Upper lobe of left lung (tissue), 6 donors: ENCODE results near the gene TBCA. TPM values are rescaled to one million over a fixed set of nuclear protein-coding genes. Genes with fewer than 3 reads are reported as not detected.
"Not testable (repeated sequence)": the region's sequence is repeated elsewhere in the genome, so short reads cannot be mapped to it uniquely, and the experiment has no call there.

Experiments
- ATAC-seq, 2 donors: fragments of 200-7000 bp; cut with Tn5 transposase; one replicate each; pipeline ENCODE4 v1.9.1; 2022; ENCODE audit warnings: mild to moderate bottlenecking in 2 of 2, moderate library complexity in 2 of 2; ENCODE audit not compliant: low FRiP score in 2 of 2
- DNase-seq, 2 donors: peaks; one replicate each; pipeline ENCODE4 v3.0.0-alpha.2; 2019 to 2020
- H3K27ac ChIP-seq, 4 donors: fragments of 200-600 bp; sonication (generic); one replicate each; pipeline ENCODE4 v1.5.1; 2016 to 2019
- H3K27me3 ChIP-seq, 4 donors: fragments of 200-600 bp; sonication (generic); one replicate each; pipeline ENCODE4 v1.5.1; 2017 to 2019
- H3K36me3 ChIP-seq, 4 donors: fragments of 200-600 bp; sonication (generic); one replicate each; pipeline ENCODE4 v1.5.1; 2016 to 2019
- H3K4me1 ChIP-seq, 4 donors: fragments of 200-600 bp; sonication (generic); one replicate each; pipeline ENCODE4 v1.5.1; 2018 to 2019
- H3K4me3 ChIP-seq, 4 donors: fragments of 200-600 bp; sonication (generic); one replicate each; pipeline ENCODE4 v1.5.1; 2017 to 2019; ENCODE audit warnings: mild to moderate bottlenecking in 2 of 4, moderate library complexity in 1 of 4
- H3K9me3 ChIP-seq, 4 donors: fragments of 200-600 bp; sonication (generic); one replicate each; pipeline ENCODE4 v1.5.1; 2018 to 2019
- CTCF ChIP-seq, 6 experiments: fragments of 450-650 bp in 4 of 6; fragments of 200-600 bp in 2 of 6; sonication (generic) in 2 of 6; IDR thresholded peaks; one replicate each; pipeline ENCODE4 v1.5.1; 2016 to 2019; ENCODE audit warnings: antibody characterized with exemption in 6 of 6
- EP300 ChIP-seq, 4 donors: sonication (generic); formaldehyde crosslinking; IDR thresholded peaks; one replicate each; pipeline ENCODE4 v1.5.1; 2017; ENCODE audit warnings: antibody characterized with exemption in 4 of 4, control low read depth in 2 of 4
- POLR2A ChIP-seq, 4 donors: fragments of 450-650 bp; IDR thresholded peaks; one replicate each; pipeline ENCODE4 v1.5.1; 2016 to 2017; ENCODE audit warnings: antibody characterized with exemption in 4 of 4, mild to moderate bottlenecking in 2 of 4
- POLR2AphosphoS5 ChIP-seq, 2 donors: sonication (generic); formaldehyde crosslinking; IDR thresholded peaks; one replicate each; pipeline ENCODE4 v1.5.1; 2017; ENCODE audit warnings: antibody characterized with exemption in 2 of 2
- WGBS, 2 donors: methylation state at CpG; one replicate each; pipeline ENCODE4 v1.1.5; 2017 to 2018; 5-methylcytosine and 5-hydroxymethylcytosine counted together
- total RNA-seq, 6 donors: library from RNA; depleted of rRNA in 4 of 6; stranded (reverse); fragments of >200 nt in 4 of 6; gene quantifications; one replicate each; pipeline versions ENCODE4 v1.1.0 to v1.2.1, GENCODE V29; 2016 to 2021
- donor health status: DM: no; HTN: no; CAD: no; lungs with moderate emphysema.
- donor health status: DM: no; HTN: yes; CAD: no; lungs with severe emphysema.

TBCA gene
- total RNA-seq, 6 donors from 2014 or later = 69.2 to 163 (median 124) TPM

- no peak overlapping the region for H3K4me3 ChIP-seq
- no peaks in the 10 kb centered on the region for H3K4me1 ChIP-seq
- H3K36me3 ChIP-seq = peaks cover 13 to 30% (median 25%) of the 10 kb centered on the region in 4 donors
- H3K27ac ChIP-seq = no peak overlapping the region
- no peaks in the 10 kb centered on the region for H3K9me3 ChIP-seq
- DNase-seq = no peak
- TF ChIP-seq POLR2AphosphoS5 (IDR thresholded peaks at IDR 0.05) (no peak), POLR2A (IDR thresholded peaks at IDR 0.05) (no peak), CTCF (IDR thresholded peaks at IDR 0.05) (no peak), EP300 (IDR thresholded peaks at IDR 0.05) (no peak)
- H3K27me3 ChIP-seq = no peaks in the 10 kb centered on the region
- no peak for ATAC-seq
Measured at GRCh38 chr5:77709993-77710685, 66.0 kb downstream of the TBCA start.

- no peaks in the 10 kb centered on the region for H3K27me3 ChIP-seq
- ATAC-seq (no peak), DNase-seq (no peak)
- TF ChIP-seq CTCF (IDR thresholded peaks at IDR 0.05) = no peak
- no peak for TF ChIP-seq EP300 (IDR thresholded peaks at IDR 0.05)
- no peak for TF ChIP-seq POLR2A (IDR thresholded peaks at IDR 0.05)
- TF ChIP-seq POLR2AphosphoS5 (IDR thresholded peaks at IDR 0.05) = no peak
- no peaks in the 10 kb centered on the region for H3K4me1 ChIP-seq
- no peaks in the 10 kb centered on the region for H3K9me3 ChIP-seq
- H3K36me3 ChIP-seq = peaks cover 13 to 38% (median 29%) of the 10 kb centered on the region in 4 donors
- H3K27ac ChIP-seq = no peak overlapping the region
- no peak overlapping the region for H3K4me3 ChIP-seq
Measured at GRCh38 chr5:77709340-77709739, 66.8 kb downstream of the TBCA start.

- ATAC-seq (no peak), DNase-seq (no peak)
- Histone ChIP-seq H3K4me3 (no peak overlapping the region), H3K36me3 (peaks cover 13 to 53% (median 39%) of the 10 kb centered on the region in 4 donors), H3K27ac (no peak overlapping the region), H3K27me3 (no peaks in the 10 kb centered on the region), H3K9me3 (no peaks in the 10 kb centered on the region), H3K4me1 (no peaks in the 10 kb centered on the region)
- WGBS, 2 donors = 99% methylated on average over 2 of the region's 2 CpGs
- TF ChIP-seq POLR2AphosphoS5 (IDR thresholded peaks at IDR 0.05) (no peak), POLR2A (IDR thresholded peaks at IDR 0.05) (no peak), EP300 (IDR thresholded peaks at IDR 0.05) (no peak), CTCF (IDR thresholded peaks at IDR 0.05) (no peak)
Measured at GRCh38 chr5:77707791-77708190, 68.3 kb downstream of the TBCA start.

- H3K27ac ChIP-seq, ATAC-seq, H3K4me1 ChIP-seq, H3K9me3 ChIP-seq, H3K27me3 ChIP-seq, DNase-seq, H3K4me3 ChIP-seq: not testable (repeated sequence)
- H3K36me3 ChIP-seq = peaks cover 2 to 36% (median 15%) of the 10 kb centered on the region in 4 donors
- WGBS, 2 donors = 90% methylated on average over 7 of the region's 7 CpGs
Measured at GRCh38 chr5:77699569-77699968, 76.6 kb downstream of the TBCA start.

GRCh38 chr5:77698920-77699319 lies 77.2 kb downstream of the TBCA start:
- no peaks in the 10 kb centered on the region for H3K9me3 ChIP-seq
- DNase-seq (no peak), ATAC-seq (no peak)
- no peak overlapping the region for H3K4me3 ChIP-seq
- TF ChIP-seq POLR2AphosphoS5 (IDR thresholded peaks at IDR 0.05) (no peak), CTCF (IDR thresholded peaks at IDR 0.05) (no peak), POLR2A (IDR thresholded peaks at IDR 0.05) (no peak), EP300 (IDR thresholded peaks at IDR 0.05) (no peak)
- peaks cover 2 to 30% (median 9%) of the 10 kb centered on the region in 4 donors for H3K36me3 ChIP-seq
- no peak overlapping the region for H3K27ac ChIP-seq
- H3K4me1 ChIP-seq = no peaks in the 10 kb centered on the region
- no peaks in the 10 kb centered on the region for H3K27me3 ChIP-seq
